LoVo (cell line): Measurements from ENCODE around the gene RBM44.
"Not testable (repeated sequence)": the region's sequence is repeated elsewhere in the genome, so short reads cannot be mapped to it uniquely, and the experiment has no call there.

ENCODE experiments used
- DNase-seq: peaks from one replicate; pipeline ENCODE4 v3.0.0-alpha.2; 2016; ENCODE audit warnings: low spot score

The RBM44 gene, protein sequence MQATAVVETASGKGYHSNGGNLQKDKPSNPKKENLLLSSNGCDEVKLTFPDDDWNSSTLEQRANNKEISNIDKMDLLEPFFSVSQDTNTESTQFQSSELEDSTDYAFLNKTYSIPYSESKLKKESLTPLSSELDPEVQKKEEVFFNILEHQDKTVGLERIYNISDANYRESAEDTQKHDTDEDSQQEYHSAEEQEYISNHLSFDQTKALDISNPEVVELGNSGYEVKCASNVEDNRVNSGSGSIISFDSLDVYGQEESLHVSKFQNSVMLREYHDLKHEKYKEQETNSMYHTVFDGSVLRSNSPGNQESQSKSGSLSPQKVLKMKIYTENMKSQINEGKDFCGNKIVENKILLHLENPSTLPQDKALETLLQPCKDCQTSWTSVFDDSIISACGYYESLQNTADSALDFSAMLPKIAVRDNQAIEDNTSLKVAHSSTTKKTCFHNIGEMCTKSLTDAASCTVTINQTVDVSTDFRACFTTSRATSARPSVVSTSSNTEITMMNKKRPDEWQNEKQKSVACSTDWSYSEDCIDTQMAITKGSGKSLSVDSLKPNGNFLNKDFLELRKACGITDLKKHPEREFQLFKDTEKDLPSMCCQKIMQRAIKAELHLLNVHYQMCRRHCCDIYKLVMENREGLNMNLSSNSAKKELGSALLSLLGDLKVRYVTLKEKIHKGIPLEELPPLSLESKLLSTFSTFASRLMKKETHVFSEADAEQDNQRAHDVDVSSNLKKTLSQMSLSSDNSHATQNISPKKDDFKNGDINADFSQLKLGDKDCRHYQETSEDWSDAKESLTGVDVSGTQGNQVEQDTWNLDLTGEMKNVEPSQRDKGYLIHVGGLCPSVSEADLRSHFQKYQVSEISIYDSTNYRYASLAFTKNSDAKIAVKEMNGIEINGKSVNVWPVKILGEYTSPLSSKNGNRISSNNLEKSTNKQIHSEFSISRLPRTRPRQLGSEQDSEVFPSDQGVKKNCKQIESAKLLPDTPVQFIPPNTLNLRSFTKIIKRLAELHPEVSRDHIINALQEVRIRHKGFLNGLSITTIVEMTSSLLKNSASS

DNA sequence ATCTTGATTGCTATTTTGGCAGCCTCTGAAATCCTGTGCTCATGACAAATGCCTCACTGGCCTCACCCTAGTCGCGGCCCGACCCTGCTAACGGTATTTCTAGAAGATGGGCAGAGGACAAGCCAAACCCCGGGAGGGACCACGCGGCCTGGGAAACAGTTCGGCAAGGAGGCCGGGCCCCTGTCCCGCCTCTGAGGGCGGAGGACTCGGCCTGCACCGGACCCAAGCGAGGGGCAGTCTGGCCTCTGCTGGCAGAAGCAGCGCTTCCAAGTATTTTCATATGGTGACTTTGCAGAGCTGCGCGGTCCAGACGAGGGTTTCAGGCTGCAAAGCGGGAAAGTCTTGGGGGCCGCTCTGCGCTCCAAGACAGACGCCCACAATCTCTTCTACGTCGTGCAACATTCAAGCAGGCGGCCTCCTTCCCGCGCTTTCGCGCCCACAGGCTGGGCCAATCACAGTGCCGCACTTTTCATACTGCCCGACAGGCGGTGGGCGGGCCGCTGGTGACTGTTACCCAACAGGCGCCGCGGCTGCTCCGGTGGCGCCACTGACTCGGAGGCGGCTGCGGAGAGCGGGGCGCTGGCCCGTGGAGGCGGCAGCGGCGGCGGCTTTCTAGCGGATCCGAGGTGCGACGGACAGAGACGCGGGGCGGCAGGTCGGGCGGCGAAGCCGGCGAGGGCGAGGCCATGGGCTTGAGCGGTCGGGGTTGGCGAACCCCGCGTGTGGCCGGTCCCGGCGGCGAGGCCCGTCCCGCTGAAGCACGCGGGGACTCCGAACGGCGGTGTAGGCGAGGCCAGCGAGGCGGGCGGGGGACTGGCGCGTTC lies at the start of gene RBM44:
Gene RBM44, plus strand, starts transcription at position 544 of the 824 bp plus-strand sequence. CDS start 14,831 bp downstream, outside the sequence.
- no peak for DNase-seq

DNA sequence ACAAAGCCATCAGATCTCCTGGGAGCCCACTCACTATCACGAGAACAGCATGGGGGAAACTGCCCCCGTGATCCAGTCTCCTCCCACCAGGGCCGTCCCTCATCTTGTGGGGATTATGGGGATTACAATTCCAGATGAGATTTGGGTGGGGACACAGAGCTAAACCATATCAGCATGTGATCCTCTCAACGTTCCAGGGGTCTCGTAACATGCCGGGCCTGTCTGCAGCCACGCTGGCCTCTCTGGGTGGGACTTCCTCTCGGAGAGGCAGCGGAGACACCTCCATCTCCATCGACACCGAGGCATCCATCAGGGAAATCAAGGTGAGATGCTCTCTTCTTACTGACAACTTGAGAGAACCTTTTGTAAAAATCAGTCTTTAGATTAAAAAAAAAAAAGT lies 49.6 kb upstream of the RBM44 start:
- DNase-seq = no peak

DNA sequence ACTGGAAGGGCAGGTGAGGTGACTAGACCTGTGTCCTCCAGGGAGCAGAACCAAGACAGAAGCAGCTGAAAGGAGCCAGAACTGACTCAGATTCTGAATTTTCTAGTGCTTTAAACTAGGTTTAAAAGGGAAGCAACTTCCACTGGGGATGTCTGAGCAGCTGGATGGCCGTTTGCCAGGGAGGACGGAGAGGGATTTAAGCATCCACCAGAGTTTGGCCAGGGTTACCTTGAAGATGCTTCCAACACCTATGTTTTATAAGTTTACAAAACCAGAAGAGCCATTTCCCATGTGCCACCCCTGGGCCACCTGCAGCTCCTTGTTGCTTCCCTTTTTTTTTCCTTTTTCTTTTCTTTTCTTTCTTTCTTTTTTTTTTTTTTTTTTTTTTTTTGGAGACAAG lies 48.6 kb upstream of the RBM44 start:
- no peak for DNase-seq

DNA sequence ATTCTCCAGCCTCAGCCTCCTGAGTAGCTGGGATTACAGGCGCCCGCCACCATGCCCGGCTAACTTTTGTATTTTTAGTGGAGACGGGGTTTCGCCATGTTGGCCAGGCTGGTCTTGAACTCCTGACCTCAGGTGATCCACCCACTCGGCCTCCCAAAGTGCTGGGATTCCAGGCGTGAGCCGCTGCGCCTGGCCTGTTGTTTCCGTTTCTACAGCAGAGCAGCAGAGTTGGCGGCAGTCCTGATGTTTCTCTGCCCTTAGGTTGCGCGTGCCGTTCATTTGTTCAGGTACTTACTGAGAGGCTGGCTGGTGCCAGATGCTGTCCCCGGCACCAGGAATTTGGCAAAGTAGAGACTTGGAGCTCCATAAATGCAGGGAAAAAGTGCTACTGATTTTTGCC lies 48.1 kb upstream of the RBM44 start:
- not testable (repeated sequence) for DNase-seq

DNA sequence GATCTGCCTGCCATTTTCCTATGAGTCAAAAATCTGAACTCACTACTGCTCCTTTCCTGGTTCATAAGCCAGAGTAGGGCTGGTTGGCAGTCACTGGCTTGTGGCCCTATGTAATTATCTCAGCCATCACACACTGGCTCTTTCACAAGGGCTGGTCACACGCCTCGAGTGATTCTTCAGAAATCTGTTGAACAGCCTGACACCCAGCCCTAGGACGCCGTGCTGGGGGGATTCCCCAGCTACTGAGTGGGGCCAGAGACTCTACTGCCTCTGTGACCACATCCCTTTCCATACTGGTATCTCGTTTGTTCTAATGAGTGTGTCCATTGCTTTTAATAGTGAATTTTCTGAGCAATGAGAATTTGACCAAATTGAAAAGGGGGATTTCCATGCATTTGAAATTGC lies 45.8 kb upstream of the RBM44 start:
- no peak for DNase-seq

DNA sequence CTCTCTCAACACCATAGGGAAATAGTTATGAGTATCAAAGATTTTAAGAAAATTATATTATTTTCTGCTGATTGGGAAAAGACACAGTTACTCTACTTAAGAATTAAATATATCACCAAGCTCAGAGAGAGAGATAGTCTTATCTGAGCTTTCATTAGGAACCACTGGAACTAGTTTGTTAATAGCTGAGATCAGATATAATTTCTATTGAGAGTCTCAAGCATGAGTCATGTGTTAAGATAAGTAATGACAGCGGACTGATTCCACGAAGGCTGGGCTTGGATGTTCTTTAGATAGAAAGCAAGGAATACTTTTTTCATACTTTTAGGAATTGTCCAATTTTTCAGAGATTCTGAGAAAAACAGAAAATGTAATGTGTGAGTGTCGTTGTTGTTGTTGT lies 44.4 kb upstream of the RBM44 start:
- no peak for DNase-seq

DNA sequence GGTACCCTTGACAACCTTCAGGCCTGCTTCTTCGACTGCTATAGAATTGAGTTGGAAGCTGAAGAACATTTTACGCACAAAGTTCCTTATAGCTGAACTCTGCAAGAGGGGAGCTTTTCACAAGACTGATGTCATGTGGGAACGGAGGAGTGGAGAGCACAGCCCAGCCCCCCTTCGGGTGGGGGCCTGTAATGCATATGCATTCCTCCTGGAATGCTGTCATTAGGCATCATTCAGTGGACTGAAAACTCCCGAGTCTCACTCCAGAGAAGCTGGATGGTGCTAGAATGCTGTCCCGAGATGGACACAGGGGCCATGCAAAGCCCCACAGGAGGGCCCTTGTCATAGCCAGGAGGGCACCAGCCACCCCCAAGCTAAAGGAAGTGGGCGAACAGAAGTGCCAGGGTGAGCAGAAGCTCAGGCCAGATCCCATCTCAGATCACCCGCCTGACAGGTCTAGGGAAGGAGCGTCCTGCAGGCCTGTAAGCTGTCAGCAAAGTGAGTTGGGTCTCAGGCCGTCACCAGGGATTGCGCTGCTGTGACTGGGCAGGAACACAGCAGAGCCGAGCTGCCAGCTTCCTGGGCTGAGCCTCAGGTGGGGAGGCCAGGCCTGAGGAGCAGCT lies 43.8 kb upstream of the RBM44 start:
- DNase-seq = no peak

DNA sequence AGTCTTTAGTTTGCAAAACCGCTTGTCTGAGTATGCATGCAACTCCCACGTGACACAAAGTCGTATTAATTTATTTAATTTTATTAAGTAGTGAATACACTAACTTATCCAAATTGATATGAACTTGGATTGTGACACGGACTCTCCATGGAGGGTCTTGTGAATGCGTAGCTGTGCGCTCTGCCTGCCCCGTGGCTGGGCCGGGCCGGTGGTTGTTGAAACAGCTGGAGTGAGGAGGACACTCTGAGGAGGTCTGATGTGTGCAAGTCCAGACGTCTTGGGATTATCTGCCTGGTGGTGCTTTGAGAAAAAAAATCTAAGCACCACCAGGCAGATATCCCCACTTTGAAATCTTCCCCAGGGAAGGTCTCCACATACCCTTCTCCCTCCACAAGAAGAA lies 41.0 kb upstream of the RBM44 start:
- DNase-seq = no peak

DNA sequence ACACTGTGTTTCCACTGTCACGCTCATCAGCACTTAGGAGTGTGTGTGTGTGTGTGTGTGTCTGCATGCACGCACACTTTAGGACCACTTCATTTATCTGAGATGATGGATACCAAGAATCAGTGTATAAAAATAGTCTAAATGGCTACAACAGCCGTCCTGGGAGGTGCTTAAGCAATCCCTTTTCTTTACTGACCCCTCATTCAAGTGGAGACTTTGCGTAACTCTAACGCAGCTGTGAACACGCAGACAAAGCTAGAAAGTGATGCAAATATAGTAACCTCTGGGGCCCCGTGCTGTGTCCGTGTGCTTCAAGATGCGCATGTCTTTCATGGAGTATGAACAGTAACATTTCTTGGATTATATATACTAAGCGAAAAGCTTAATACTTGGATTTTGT lies 40.4 kb upstream of the RBM44 start:
- no peak for DNase-seq

DNA sequence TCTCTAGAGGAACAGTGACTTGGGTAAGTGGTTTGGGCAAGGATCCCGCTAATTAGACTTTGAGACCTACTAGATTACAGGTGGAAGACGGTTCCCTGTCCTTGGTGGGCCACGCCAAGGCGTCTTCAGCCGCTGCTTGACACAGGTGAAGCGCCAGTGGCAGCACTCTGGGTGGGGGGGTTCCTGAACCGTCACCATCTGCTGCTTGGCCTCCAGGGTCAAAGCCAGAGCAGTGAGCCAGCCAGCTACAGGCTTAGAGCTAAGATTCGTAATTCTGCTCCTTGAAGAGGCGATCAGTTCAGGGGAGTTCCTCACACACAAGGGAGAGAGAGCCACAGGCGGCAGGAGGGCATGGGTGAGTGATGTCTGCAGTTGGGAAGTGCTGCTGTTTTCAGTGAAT lies 39.4 kb upstream of the RBM44 start:
- no peak for DNase-seq

DNA sequence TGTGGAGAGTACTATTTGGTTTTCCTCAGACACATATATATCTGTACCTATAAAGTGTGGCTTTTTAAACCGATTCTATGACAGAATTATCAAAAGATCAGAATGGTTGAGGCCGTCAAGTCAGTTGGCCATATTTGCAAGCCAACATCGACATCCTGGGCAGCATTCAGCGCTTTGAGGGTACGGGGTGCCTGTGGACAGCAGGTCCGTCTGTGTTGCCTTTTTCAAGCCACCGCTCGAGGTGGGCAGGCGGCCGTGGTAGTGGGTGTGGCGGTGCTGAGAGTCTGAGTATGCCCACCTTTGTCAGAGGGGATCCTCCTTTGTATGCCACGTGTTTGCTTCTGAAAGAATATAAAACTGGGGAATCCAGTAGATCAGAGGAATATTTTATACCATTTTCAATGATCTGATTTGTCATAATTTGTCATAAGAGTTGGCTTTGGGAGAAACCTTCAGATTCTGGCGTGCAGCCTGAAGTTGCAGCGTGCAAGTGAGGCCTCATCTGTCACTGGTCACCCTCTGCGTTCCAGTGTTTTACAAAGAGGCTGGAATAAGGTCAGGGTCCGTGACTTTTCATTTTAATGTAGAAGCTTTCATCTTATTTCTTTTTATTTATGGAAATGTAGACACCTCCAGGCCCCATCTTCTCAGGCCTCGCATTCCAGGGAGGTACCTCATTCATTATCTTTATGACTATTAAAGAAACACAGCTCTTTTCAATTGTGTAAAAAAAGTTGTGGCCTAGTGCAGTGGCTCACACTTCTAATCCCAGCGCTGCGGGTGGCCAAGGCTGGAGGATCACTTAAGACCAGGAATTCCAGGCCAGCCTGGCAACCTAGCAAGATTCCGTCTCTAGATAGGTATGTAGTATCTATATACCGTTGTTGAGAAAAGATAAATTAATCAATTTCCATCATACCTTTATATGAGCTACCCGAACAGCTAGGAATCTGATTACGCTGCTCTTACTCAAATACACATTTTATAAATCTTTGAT lies 37.8 kb upstream of the RBM44 start:
- DNase-seq = no peak

DNA sequence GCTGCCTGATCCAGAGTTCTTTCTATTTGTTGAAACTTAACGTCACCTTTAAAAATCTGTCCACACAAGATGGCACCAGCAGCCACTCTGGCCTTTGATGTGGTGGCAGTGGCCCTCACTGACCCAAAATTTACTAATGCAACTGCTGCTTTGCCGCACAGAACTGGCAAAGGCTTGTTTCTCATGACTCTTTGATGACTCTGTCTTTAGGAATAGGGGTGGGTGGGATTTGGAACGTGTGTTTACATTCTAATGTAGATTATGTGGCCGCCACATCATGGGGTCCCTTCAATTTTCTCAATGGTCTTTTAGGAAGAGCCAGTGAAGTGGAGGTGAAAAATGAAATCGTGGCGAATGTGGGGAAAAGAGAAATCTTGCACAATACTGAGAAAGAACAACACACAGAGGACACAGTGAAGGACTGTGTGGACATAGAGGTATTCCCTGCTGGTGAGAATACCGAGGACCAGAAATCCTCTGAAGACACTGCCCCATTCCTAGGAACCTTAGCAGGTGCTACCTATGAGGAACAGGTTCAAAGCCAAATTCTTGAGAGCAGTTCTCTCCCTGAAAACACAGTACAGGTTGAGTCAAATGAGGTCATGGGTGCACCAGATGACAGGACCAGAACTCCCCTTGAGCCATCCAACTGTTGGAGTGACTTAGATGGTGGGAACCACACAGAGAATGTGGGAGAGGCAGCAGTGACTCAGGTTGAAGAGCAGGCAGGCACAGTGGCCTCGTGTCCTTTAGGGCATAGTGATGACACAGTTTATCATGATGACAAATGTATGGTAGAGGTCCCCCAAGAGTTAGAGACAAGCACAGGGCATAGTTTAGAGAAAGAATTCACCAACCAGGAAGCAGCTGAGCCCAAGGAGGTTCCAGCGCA lies 36.0 kb upstream of the RBM44 start:
- DNase-seq = not testable (repeated sequence)

DNA sequence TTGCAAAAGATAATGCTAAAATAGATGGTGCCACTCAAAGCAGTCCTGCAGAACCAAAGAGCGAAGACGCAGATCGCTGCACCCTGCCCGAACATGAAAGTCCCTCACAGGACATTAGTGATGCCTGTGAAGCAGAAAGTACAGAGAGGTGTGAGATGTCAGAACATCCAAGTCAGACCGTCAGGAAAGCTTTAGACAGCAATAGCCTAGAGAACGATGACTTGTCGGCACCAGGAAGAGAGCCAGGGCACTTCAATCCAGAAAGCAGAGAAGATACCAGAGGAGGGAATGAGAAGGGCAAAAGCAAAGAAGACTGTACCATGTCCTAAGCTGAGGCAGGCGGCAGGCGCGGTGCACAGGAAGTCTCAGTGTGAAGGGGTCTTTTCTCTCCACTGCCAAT lies 34.8 kb upstream of the RBM44 start:
- no peak for DNase-seq

DNA sequence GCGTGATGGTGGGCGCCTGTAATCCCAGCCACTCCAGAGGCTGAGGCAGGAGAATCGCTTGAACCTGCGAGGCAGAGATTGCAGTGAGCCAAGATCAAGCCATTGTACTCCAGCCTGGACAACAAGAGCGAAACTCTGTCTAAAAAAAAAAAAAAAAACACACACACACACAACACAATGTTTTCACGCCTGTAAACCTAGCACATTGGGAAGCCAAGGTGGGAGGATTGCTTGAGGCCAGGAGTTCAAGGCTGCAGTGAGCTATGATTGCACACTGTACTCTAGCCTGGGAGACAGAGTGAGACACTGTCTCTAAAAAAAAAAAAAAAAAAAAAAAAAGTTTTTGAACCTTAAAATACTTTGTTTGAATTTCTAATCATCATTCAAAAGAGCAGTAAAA lies 33.5 kb upstream of the RBM44 start:
- not testable (repeated sequence) for DNase-seq

DNA sequence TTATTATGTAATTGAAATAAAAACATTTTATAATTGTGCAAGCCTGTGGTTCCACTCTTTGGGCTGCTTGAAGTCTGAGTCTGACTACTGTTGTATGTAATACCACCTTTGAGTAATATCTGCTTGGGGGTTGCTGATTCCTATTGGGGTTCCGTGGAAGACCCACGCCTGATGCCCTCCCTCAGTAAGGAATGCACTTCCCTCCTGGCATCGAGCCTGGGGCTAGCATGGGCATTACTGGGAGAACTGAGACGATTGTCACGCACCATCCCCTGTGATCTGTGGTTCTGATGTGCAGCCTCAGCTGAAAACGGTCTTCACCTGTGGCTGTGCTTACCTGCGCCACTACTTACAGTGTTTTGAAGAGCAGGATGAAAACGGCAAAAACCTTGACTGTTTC lies 32.7 kb upstream of the RBM44 start:
- DNase-seq = no peak

DNA sequence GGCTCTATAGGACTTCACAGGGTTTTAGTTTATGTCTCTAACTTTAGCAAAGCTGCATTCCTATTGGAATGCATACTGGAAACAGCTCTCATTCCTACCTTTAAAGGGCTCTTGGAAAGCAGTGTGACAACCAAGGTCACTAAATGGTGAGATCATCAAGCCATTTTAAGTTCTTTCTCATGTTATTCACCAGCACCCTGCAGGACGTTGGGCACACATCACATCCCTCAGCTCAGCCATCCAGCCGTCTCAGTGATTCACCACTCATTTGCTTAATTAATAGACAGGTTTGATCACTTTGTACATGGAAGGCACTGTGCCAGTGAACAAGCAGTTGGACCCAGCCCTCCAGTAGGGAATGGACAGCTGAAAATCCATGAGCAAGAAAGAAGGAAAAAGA lies 32.2 kb upstream of the RBM44 start:
- no peak for DNase-seq

DNA sequence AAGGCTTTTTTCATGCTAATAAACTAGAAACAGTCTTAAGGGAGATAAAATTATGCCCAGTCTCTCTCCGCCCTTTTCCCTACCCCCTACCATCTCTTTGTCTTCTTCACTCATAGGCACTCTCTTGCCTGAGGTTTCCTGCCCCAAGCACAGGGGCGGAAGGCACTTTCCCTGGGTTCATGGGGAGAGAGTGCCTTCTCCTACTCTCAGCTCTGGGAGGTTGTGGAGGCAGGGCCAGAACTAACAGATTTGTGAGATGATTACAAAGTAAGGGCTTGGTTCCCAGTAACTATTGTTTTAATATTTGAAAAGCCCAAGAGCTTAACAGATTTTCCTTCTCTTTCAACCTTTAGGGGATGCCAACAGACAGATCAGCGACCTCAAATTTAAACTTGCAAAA lies 26.1 kb upstream of the RBM44 start:
- DNase-seq = no peak

DNA sequence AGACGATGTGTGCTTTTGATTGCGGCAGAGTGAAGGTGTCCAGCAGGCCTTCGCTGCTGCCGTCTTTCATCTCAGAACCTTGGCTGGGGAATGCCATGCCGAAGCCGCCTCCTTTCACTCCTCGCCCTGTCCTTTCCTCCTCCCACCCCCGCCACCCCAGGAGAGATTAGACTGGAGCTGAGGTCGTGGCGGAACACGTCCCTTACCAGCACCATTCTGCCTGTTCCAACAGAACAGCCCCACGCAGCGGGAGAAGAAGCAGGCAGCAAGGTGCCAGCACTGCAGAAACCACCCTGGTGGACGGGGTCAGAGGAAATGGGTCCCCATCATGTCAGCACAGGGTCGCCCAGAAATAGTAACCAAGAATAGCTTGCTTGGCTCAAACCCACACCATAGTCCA lies 24.8 kb upstream of the RBM44 start:
- DNase-seq = no peak
